ENCODE measurements around the gene PTPRCAP. TPM values are rescaled to one million over a fixed set of nuclear protein-coding genes. Genes with fewer than 3 reads are reported as not detected.

The PTPRCAP gene
- total and polyA plus RNA-seq, 10 of the 15 experiments (the other 5 are each of a cell fraction or from before 2014, with no cell fraction given) = 4.7 to 266 (median 125) TPM

DNA sequence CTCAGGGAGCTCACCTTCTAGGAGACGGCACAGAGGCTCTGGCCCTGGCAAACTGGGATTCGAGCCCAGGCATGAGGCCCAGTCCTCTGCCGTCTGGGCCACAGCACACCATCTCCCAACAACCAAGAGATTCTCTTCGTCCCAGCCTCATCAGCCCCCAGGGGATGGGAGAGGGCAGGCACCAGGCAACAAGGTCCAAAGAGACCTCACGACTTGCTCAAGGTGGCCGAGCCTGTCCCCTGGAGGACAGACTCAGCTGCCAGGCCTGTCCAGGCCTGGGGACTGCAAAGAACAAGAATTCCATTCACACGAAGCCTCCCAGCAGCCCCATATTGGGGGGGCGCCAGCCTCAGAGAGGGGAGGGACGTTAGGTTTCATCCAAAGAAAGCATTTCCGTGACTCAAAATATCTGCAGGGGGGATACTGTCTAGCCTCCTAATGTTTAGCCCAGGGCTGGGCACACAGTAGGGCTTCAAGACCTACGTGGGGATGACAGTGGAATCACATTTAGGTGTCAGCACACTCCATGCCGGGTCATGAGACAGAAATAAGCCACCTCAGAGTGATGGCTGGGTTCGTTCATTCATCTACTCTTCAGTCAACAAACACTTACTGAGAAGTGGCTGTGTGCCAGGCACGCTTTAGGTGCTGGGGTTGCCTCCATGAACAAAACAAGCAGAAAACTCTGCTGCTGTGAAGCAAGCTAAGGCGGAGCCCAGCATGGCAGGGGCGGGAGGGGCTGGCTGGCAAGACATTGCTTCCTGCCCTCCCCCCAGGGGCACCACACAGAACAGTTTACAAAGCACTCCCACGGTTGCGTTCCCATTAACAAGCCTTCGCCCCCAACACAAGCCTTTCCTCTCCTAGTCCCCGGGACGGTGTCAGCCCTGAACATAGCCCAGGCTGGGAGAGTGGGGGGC, 20.8 kb downstream of the PTPRCAP start (continued):
- TF ChIP-seq, protein P1, sequence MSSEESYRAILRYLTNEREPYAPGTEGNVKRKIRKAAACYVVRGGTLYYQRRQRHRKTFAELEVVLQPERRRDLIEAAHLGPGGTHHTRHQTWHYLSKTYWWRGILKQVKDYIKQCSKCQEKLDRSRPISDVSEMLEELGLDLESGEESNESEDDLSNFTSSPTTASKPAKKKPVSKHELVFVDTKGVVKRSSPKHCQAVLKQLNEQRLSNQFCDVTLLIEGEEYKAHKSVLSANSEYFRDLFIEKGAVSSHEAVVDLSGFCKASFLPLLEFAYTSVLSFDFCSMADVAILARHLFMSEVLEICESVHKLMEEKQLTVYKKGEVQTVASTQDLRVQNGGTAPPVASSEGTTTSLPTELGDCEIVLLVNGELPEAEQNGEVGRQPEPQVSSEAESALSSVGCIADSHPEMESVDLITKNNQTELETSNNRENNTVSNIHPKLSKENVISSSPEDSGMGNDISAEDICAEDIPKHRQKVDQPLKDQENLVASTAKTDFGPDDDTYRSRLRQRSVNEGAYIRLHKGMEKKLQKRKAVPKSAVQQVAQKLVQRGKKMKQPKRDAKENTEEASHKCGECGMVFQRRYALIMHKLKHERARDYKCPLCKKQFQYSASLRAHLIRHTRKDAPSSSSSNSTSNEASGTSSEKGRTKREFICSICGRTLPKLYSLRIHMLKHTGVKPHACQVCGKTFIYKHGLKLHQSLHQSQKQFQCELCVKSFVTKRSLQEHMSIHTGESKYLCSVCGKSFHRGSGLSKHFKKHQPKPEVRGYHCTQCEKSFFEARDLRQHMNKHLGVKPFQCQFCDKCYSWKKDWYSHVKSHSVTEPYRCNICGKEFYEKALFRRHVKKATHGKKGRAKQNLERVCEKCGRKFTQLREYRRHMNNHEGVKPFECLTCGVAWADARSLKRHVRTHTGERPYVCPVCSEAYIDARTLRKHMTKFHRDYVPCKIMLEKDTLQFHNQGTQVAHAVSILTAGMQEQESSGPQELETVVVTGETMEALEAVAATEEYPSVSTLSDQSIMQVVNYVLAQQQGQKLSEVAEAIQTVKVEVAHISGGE (CRISPR knock-in tag; IDR thresholded peaks at IDR 0.05) = no peak
- TF ChIP-seq, protein P2, sequence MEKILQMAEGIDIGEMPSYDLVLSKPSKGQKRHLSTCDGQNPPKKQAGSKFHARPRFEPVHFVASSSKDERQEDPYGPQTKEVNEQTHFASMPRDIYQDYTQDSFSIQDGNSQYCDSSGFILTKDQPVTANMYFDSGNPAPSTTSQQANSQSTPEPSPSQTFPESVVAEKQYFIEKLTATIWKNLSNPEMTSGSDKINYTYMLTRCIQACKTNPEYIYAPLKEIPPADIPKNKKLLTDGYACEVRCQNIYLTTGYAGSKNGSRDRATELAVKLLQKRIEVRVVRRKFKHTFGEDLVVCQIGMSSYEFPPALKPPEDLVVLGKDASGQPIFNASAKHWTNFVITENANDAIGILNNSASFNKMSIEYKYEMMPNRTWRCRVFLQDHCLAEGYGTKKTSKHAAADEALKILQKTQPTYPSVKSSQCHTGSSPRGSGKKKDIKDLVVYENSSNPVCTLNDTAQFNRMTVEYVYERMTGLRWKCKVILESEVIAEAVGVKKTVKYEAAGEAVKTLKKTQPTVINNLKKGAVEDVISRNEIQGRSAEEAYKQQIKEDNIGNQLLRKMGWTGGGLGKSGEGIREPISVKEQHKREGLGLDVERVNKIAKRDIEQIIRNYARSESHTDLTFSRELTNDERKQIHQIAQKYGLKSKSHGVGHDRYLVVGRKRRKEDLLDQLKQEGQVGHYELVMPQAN (conservative IDR thresholded peaks at IDR 0.05) = no peak
- TF ChIP-seq TCF3 (IDR thresholded peaks at IDR 0.05; ENCODE audit: borderline replicate concordance, insufficient read depth, low read depth, low read length) (no peak), RELA (IDR thresholded peaks at IDR 0.05; ENCODE audit: borderline replicate concordance, partially characterized antibody) (no peak), CBFB (IDR thresholded peaks at IDR 0.05; ENCODE audit: low read depth) (no peak), TCF7 (IDR thresholded peaks at IDR 0.05; ENCODE audit: borderline replicate concordance) (no peak), NRF1 (conservative IDR thresholded peaks at IDR 0.05; ENCODE audit: low read depth, low read length) (no peak)

Measured in GM12878 (cell line).